ENCODE measurements around the gene SLC9B2. TPM values are rescaled to one million over a fixed set of nuclear protein-coding genes. Genes with fewer than 3 reads are reported as not detected.

Gene SLC9B2
- total and polyA plus RNA-seq, 4 experiments from 2014 or later: 15.9 to 19.7 (median 16.7) TPM

DNA sequence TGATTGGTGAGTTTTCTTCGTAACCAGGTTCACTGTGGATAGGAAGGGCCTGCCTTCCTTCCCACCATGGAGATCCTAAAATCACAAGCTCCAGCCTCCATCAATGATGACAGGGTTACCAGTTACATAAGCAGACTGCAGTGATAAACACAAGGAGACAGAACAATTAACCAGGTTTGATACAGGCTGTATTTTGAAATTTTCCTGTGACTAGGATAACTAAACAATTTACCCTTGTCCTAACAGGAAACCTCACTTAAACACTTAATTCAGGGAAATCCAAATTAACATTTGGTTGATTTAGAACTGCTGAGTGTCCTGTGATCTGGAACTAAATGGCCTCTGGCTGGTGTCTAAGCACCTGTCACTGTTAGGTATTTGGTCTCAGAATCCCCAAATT is 3.1 kb upstream of the SLC9B2 start:
- Mint-ChIP-seq H3K4me1 (peaks cover 20 to 36% (median 28%) of the 10 kb centered on the region in 4 donors), H3K36me3 (peaks cover 14 to 15% of the 10 kb centered on the region in 2 donors), H3K9me3 (no peaks in the 10 kb centered on the region), H3K4me3 (no peak overlapping the region), H3K27me3 (no peaks in the 10 kb centered on the region), H3K27ac (peak overlapping the region in 5 of 7 donors; percentile 7 to 81 (median 36))
- Histone ChIP-seq H3K27ac (ENCODE audit: low read depth, low read length) (no peak overlapping the region), H3K27me3 (ENCODE audit: insufficient read depth, low read length) (no peaks in the 10 kb centered on the region), H3K4me1 (ENCODE audit: insufficient read depth, low read length) (peaks cover 21% of the 10 kb centered on the region), H3K9me3 (ENCODE audit: control insufficient read depth in 1 of 2, low read length in 2 of 2) (no peaks in the 10 kb centered on the region), H3K4me3 (ENCODE audit: low read length in 2 of 2) (no peak overlapping the region), H3K36me3 (ENCODE audit: insufficient read depth, low read length) (no peaks in the 10 kb centered on the region)
- intact Hi-C loops (cut with micrococcal nuclease): loop anchor here (5.0 kb wide), 1 partner anchor 1732 kb away; the partner anchor contains the start of gene PPP3CA
- ChIA-PET POLR2A (ENCODE audit: partially characterized antibody) (interaction anchor here (2.1 kb wide), 1 partner anchor 252 kb away, joined by 7 read pairs; the partner anchor contains the start of gene UBE2D3), CTCF (ENCODE audit: partially characterized antibody) (interaction anchor here (1.3 to 7.9 kb wide), 4 partner anchors 10 to 28 kb away, joined by 4 to 59 read pairs (median 23); partner anchors contain the start of gene BDH2)
- no peak for DNase-seq

GRCh38 chr4:103075894-103076746 is 441 bp downstream of the SLC9B2 start:
- ChIA-PET CTCF (ENCODE audit: partially characterized antibody) (interaction anchor here (0.7 to 7.9 kb wide), 11 partner anchors 8 to 248 kb away, joined by 3 to 59 read pairs (median 4); partner anchors contain the start of gene BDH2), POLR2A (ENCODE audit: partially characterized antibody) (interaction anchor here (0.6 to 3.2 kb wide), 16 partner anchors 14 to 731 kb away, joined by 3 to 20 read pairs (median 6); partner anchors contain the start of genes BDH2, CISD2, MANBA and SLC39A8)
- Mint-ChIP-seq H3K36me3 (peaks cover 5% of the 10 kb centered on the region in 2 donors), H3K27me3 (no peaks in the 10 kb centered on the region), H3K4me3 (peak overlapping the region; percentile 94 to 98 (median 98)), H3K9me3 (no peaks in the 10 kb centered on the region), H3K4me1 (peaks cover 24 to 58% (median 38%) of the 10 kb centered on the region in 4 donors), H3K27ac (peak overlapping the region; percentile 98 to 99 (median 99))
- intact Hi-C loops (cut with micrococcal nuclease): loop anchor here (1.0 to 5.0 kb wide), 7 partner anchors 15 to 1729 kb away; partner anchors contain the start of genes BDH2, CISD2, PPP3CA and SLC39A8
- DNase-seq: peak; percentile 72 to 79 (median 76)
- Histone ChIP-seq H3K27ac (ENCODE audit: low read depth, low read length) (peak overlapping the region; percentile 78), H3K9me3 (ENCODE audit: control insufficient read depth in 1 of 2, low read length in 2 of 2) (no peaks in the 10 kb centered on the region), H3K36me3 (ENCODE audit: insufficient read depth, low read length) (no peaks in the 10 kb centered on the region), H3K27me3 (ENCODE audit: insufficient read depth, low read length) (no peaks in the 10 kb centered on the region), H3K4me3 (ENCODE audit: low read length in 2 of 2) (peak overlapping the region; percentile 26 to 72), H3K4me1 (ENCODE audit: insufficient read depth, low read length) (peaks cover 37% of the 10 kb centered on the region)

DNA sequence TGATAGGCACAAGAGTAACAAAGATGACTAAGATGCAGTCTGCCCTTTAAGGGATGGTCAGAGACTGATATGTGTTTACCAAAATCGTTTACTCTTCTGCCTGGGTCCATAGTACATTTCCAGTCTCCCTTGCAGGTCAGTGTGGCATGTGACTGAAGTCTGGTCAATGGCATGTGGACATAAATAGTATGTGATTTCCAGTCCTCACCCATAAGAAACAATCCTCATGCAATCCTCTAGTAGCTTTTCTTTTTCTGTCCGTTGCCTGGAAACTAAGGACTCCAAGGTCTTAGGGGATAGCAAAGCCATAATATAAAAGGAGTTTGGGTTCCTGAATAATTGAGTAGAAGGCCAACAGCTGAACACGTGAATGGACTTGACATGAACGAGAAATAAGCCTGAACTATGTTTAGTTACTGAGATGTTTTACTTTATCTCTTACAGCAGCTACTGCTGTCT is 1.1 kb downstream of the SLC9B2 start:
- DNase-seq: no peak
- H3K27me3 Mint-ChIP-seq: no peaks in the 10 kb centered on the region
- peaks cover 0 to 2% of the 10 kb centered on the region in 2 donors for H3K36me3 Mint-ChIP-seq
- Histone ChIP-seq H3K4me1 (ENCODE audit: insufficient read depth, low read length) (peaks cover 37% of the 10 kb centered on the region), H3K27me3 (ENCODE audit: insufficient read depth, low read length) (no peaks in the 10 kb centered on the region), H3K27ac (ENCODE audit: low read depth, low read length) (peak overlapping the region; percentile 78), H3K4me3 (ENCODE audit: low read length in 2 of 2) (peak overlapping the region; percentile 26 to 72), H3K9me3 (ENCODE audit: control insufficient read depth in 1 of 2, low read length in 2 of 2) (no peaks in the 10 kb centered on the region), H3K36me3 (ENCODE audit: insufficient read depth, low read length) (no peaks in the 10 kb centered on the region)
- ChIA-PET POLR2A (ENCODE audit: partially characterized antibody) (interaction anchor here (0.6 to 3.2 kb wide), 7 partner anchors 13 to 389 kb away, joined by 3 to 17 read pairs (median 6); partner anchors contain the start of genes CISD2, SLC9B1 and UBE2D3), CTCF (ENCODE audit: partially characterized antibody) (interaction anchor here (0.9 to 7.9 kb wide), 6 partner anchors 8 to 645 kb away, joined by 3 to 59 read pairs (median 4); partner anchors contain the start of gene BDH2)
- H3K4me3 Mint-ChIP-seq: peak overlapping the region; percentile 94 to 98 (median 98)
- H3K4me1 Mint-ChIP-seq: peaks cover 27 to 58% (median 38%) of the 10 kb centered on the region in 4 donors
- intact Hi-C loops (cut with micrococcal nuclease): loop anchor here (5.0 kb wide), 1 partner anchor 1728 kb away; the partner anchor contains the start of gene PPP3CA
- no peaks in the 10 kb centered on the region for H3K9me3 Mint-ChIP-seq
- peak overlapping the region; percentile 98 to 99 (median 99) for H3K27ac Mint-ChIP-seq

- Histone ChIP-seq H3K4me1 (ENCODE audit: insufficient read depth, low read length) (peaks cover 37% of the 10 kb centered on the region), H3K36me3 (ENCODE audit: insufficient read depth, low read length) (no peaks in the 10 kb centered on the region), H3K9me3 (ENCODE audit: control insufficient read depth in 1 of 2, low read length in 2 of 2) (no peaks in the 10 kb centered on the region), H3K27ac (ENCODE audit: low read depth, low read length) (no peak overlapping the region), H3K4me3 (ENCODE audit: low read length in 2 of 2) (peak overlapping the region; percentile 26 to 72), H3K27me3 (ENCODE audit: insufficient read depth, low read length) (no peaks in the 10 kb centered on the region)
- Mint-ChIP-seq H3K9me3 (no peaks in the 10 kb centered on the region), H3K4me3 (peak overlapping the region; percentile 84 to 98 (median 97)), H3K4me1 (peaks cover 27 to 58% (median 38%) of the 10 kb centered on the region in 4 donors), H3K27ac (peak overlapping the region in 5 of 7 donors; percentile 2 to 99 (median 99)), H3K27me3 (no peaks in the 10 kb centered on the region), H3K36me3 (peaks cover 0 to 2% of the 10 kb centered on the region in 2 donors)
- DNase-seq: no peak
- POLR2A ChIA-PET (ENCODE audit: partially characterized antibody): interaction anchor here (0.8 to 3.2 kb wide), 5 partner anchors 17 to 250 kb away, joined by 3 to 17 read pairs (median 6); partner anchors contain the start of genes CISD2, SLC9B1 and UBE2D3
- intact Hi-C loops (cut with micrococcal nuclease): loop anchor here (5.0 kb wide), 1 partner anchor 1728 kb away; the partner anchor contains the start of gene PPP3CA
- CTCF ChIA-PET (ENCODE audit: partially characterized antibody): interaction anchor here (0.9 to 7.9 kb wide), 6 partner anchors 9 to 644 kb away, joined by 3 to 59 read pairs (median 4); partner anchors contain the start of gene BDH2
Measured at GRCh38 chr4:103074744-103075434, 1.7 kb downstream of the SLC9B2 start.

DNA sequence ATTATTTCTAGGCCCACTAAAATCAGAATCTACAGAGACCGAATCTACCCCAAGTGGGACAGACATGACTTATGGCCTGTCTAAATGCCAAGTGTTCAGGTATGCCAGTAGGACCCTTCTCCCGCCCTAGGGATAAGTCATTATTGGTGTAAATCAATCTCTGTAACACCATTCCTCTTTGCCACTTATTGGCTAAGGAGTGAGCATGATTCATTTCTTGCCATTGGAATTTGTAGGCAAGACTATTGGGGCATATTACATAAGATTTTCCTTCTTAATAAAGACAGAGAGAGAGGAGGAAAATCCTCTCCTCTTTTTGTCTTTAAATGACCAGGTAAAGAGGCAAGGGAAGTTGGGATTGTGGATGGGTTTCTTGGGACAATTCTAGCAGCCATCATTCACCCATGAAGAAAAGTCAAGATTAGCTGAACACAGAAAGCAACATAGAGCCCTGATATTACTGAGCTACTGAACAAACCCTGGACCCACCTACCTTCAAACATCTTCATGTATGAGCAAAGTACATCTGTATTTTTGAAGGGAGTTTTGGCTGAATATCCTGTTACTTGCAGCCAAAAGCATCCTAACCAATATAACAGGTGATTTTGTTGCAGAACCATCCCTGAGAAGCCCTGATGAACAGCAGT is 2.6 kb downstream of the SLC9B2 start:
- H3K27me3 Mint-ChIP-seq: no peaks in the 10 kb centered on the region
- H3K9me3 ChIP-seq (ENCODE audit: control insufficient read depth in 1 of 2, low read length in 2 of 2): no peaks in the 10 kb centered on the region
- peaks cover 25 to 51% (median 35%) of the 10 kb centered on the region in 4 donors for H3K4me1 Mint-ChIP-seq
- H3K36me3 Mint-ChIP-seq: peaks cover 0 to 2% of the 10 kb centered on the region in 2 donors
- POLR2A ChIA-PET (ENCODE audit: partially characterized antibody): no interaction called here
- no peaks in the 10 kb centered on the region for H3K36me3 ChIP-seq (ENCODE audit: insufficient read depth, low read length)
- intact Hi-C loops (cut with micrococcal nuclease): no loop called here
- H3K27ac ChIP-seq (ENCODE audit: low read depth, low read length): no peak overlapping the region
- H3K4me1 ChIP-seq (ENCODE audit: insufficient read depth, low read length): peaks cover 37% of the 10 kb centered on the region
- CTCF ChIA-PET (ENCODE audit: partially characterized antibody): interaction anchor here (1.7 kb wide), 1 partner anchor 643 kb away, joined by 4 read pairs; no protein-coding TSS in a partner anchor
- H3K9me3 Mint-ChIP-seq: no peaks in the 10 kb centered on the region
- no peak overlapping the region for H3K4me3 ChIP-seq (ENCODE audit: low read length in 2 of 2)
- peak overlapping the region in 4 of 8 donors; percentile 1 to 71 (median 36) for H3K4me3 Mint-ChIP-seq
- H3K27me3 ChIP-seq (ENCODE audit: insufficient read depth, low read length): no peaks in the 10 kb centered on the region
- DNase-seq: no peak
- no peak overlapping the region for H3K27ac Mint-ChIP-seq

DNA sequence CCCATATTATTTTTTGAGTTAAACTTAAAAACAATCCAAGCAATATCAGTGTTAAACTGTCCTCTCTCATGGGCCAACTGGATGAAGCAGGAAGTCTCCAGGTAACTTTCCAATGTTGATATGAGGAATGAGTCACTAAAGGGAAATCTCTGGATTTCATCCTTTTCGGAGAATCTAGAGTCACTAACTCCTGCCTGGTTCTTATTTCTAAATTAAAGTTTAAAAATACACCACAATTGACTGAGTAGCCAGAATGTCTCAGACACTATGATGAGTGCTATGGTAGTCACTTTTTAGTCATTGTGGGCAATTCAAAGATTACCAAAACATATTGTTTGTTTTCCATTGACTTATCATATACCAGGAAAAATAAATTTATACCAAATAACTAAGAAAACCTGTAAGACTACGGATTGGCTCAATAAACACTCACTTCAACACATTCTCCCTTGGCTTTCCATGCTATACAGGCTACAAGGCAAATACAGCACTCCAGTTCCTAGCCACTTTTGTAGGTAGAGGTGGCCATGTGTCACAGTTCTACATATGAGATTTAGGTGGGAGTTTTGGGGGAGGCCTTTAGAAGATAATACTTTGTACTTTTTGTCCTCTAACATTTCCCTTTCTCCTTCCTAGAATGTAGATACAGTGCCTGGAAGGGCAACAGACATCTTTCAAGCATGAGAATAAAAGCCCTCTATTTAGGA is 8.6 kb downstream of the SLC9B2 start:
- Mint-ChIP-seq H3K9me3 (no peaks in the 10 kb centered on the region), H3K36me3 (peaks cover 22 to 23% of the 10 kb centered on the region in 2 donors), H3K4me3 (no peak overlapping the region), H3K4me1 (peaks cover 0 to 8% (median 7%) of the 10 kb centered on the region in 4 donors), H3K27me3 (no peaks in the 10 kb centered on the region), H3K27ac (no peak overlapping the region)
- H3K27ac ChIP-seq (ENCODE audit: low read depth, low read length): no peak overlapping the region
- no peak for DNase-seq
- H3K9me3 ChIP-seq (ENCODE audit: control insufficient read depth in 1 of 2, low read length in 2 of 2): no peaks in the 10 kb centered on the region
- ChIA-PET POLR2A (ENCODE audit: partially characterized antibody) (no interaction called here), CTCF (ENCODE audit: partially characterized antibody) (no interaction called here)
- H3K27me3 ChIP-seq (ENCODE audit: insufficient read depth, low read length): no peaks in the 10 kb centered on the region
- no peaks in the 10 kb centered on the region for H3K4me1 ChIP-seq (ENCODE audit: insufficient read depth, low read length)
- peaks cover 5% of the 10 kb centered on the region for H3K36me3 ChIP-seq (ENCODE audit: insufficient read depth, low read length)
- H3K4me3 ChIP-seq (ENCODE audit: low read length in 2 of 2): no peak overlapping the region
- intact Hi-C loops (cut with micrococcal nuclease): no loop called here
